H1 (cell line): ENCODE data around the gene ACVR1. TPM values are rescaled to one million over a fixed set of nuclear protein-coding genes. Genes with fewer than 3 reads are reported as not detected.

Source experiments
- BACH1 ChIP-seq: IDR thresholded peaks from 2 replicates; pipeline ENCODE4 v1.6.1; 2012; ENCODE audit warnings: low read length, improper control_type of control experiment
- CEBPB ChIP-seq: IDR thresholded peaks from 2 replicates; pipeline ENCODE4 v1.6.1; 2012; ENCODE audit warnings: low read depth, low read length
- CHD7 ChIP-seq: fragments of 300-600 bp; sonication (generic); IDR thresholded peaks from 2 replicates; pipeline ENCODE4 v1.7.1; 2012; ENCODE audit warnings: low read length, moderate library complexity, mild to moderate bottlenecking, inconsistent platforms; ENCODE audit not compliant: insufficient replicate concordance
- CTBP2 ChIP-seq: IDR thresholded peaks from 2 replicates; pipeline ENCODE4 v1.7.0; 2011; ENCODE audit warnings: borderline replicate concordance, mild to moderate bottlenecking, moderate library complexity, mixed read lengths, low read length; ENCODE audit not compliant: insufficient read depth, insufficient read length
- EP300 ChIP-seq, 2 experiments: IDR thresholded peaks; 1 replicate in 1 of 2; 2 replicates in 1 of 2; pipeline ENCODE4 v1.6.1; 2011 to 2012; ENCODE audit warnings: low read depth in 2 of 2, low read length in 2 of 2, mild to moderate bottlenecking in 2 of 2, borderline replicate concordance in 1 of 2, inconsistent platforms in 1 of 2, moderate library complexity in 1 of 2
- HDAC6 ChIP-seq: IDR thresholded peaks from one replicate; pipeline ENCODE4 v1.7.1; 2012; ENCODE audit warnings: low read depth, mild to moderate bottlenecking, inconsistent platforms, low read length, moderate library complexity
- TAF7 ChIP-seq: optimal IDR thresholded peaks from 2 replicates; pipeline ENCODE3; 2011; ENCODE audit warnings: low read depth, mild to moderate bottlenecking, inconsistent platforms, low read length, moderate library complexity, borderline replicate concordance
- TBP ChIP-seq: IDR thresholded peaks from 2 replicates; pipeline ENCODE4 v1.6.1; 2011; ENCODE audit warnings: low read depth, low read length, improper control_type of control experiment
- YY1 ChIP-seq: IDR thresholded peaks from 2 replicates; pipeline ENCODE4 v1.6.1; 2011; ENCODE audit warnings: low read depth, mild to moderate bottlenecking, low read length
- ZNF274 ChIP-seq: IDR thresholded peaks from 2 replicates; pipeline ENCODE4 v1.7.0; 2012; ENCODE audit warnings: low read length, borderline replicate concordance; ENCODE audit errors: extremely low read depth
- polyA plus RNA-seq, 7 experiments: library from polyadenylated mRNA; depleted of rRNA in 3 of 7; stranded (reverse) in 5 of 7; unstranded in 2 of 7; fragments of >200 nt in 5 of 7; fragments of 200-250 nt in 2 of 7; gene quantifications; 1 replicate in 5 of 7; 2 replicates in 1 of 7; 4 replicates in 1 of 7; pipeline versions ENCODE4 v1.2.1 to v1.2.3, GENCODE V29; 2011 to 2013; ENCODE audit warnings: missing spikeins in 2 of 7, mixed read lengths in 2 of 7
- total RNA-seq: library from RNA; stranded (reverse); fragmentation: NEBNext Ultra II Directional; extraction: Animal tissue kit (Norgen Biotek cat#: 25700); gene quantifications from 2 replicates; pipeline ENCODE4 v1.2.1, GENCODE V29; 2021
- TF ChIP-seq, protein P1 (sequence below): IDR thresholded peaks from 2 replicates; pipeline ENCODE4 v1.6.1; 2011; ENCODE audit warnings: low read length, improper control_type of control experiment

The ACVR1 gene
- total and polyA plus RNA-seq, 2 of the 8 experiments (the other 6 are each of a cell fraction or from before 2014, with no cell fraction given) = 8.5 to 17.7 TPM

DNA sequence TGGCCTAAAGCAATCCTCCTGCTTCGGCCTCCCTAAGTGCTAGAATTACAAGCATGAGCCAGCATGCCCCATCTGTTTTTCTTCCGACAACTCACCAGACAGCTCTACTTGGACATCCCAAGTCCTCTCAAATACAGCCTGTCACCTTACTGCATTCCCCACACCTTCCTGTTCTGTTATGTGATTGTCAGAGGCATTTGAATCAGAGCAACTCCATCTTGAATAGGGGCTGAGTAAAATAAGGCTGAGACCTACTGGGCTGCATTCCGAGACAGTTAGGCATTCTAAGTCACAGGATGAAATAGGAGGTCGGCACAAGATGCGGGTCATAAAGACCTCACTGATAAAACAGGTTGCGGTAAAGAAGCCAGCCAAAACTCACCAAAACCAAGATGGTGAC lies 17.3 kb downstream of the ACVR1 start (continued):
- TF ChIP-seq CHD7 (no peak), TBP (no peak), TAF7 (no peak), CTBP2 (no peak), BACH1 (no peak), YY1 (no peak), EP300 (IDR thresholded peaks at IDR 0.05; ENCODE audit: borderline replicate concordance in 1 of 2, low read depth in 2 of 2, low read length in 2 of 2) (no peak), ZNF274 (no peak), HDAC6 (no peak), CEBPB (no peak)
- TF ChIP-seq, protein P1, sequence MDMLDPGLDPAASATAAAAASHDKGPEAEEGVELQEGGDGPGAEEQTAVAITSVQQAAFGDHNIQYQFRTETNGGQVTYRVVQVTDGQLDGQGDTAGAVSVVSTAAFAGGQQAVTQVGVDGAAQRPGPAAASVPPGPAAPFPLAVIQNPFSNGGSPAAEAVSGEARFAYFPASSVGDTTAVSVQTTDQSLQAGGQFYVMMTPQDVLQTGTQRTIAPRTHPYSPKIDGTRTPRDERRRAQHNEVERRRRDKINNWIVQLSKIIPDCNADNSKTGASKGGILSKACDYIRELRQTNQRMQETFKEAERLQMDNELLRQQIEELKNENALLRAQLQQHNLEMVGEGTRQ = no peak
